Erythroblast (primary cell): ENCODE measurements around the gene RUNDC3A.

ENCODE experiments used
- GATA1 ChIP-seq: IDR thresholded peaks from 2 replicates; pipeline ENCODE4 v1.6.1; 2011; ENCODE audit warnings: low read depth, mild to moderate bottlenecking, control low read depth, low read length, moderate library complexity
- POLR2A ChIP-seq: IDR thresholded peaks from 2 replicates; pipeline ENCODE4 v1.6.1; 2011; ENCODE audit warnings: mild to moderate bottlenecking, low read length

- TF ChIP-seq POLR2A, result no peak
- no peak for TF ChIP-seq GATA1
Measured at GRCh38 chr17:44310188-44310587, 1.8 kb downstream of the RUNDC3A start.
